Measurements from ENCODE around the gene CYP17A1.

The CYP17A1 gene

DNA sequence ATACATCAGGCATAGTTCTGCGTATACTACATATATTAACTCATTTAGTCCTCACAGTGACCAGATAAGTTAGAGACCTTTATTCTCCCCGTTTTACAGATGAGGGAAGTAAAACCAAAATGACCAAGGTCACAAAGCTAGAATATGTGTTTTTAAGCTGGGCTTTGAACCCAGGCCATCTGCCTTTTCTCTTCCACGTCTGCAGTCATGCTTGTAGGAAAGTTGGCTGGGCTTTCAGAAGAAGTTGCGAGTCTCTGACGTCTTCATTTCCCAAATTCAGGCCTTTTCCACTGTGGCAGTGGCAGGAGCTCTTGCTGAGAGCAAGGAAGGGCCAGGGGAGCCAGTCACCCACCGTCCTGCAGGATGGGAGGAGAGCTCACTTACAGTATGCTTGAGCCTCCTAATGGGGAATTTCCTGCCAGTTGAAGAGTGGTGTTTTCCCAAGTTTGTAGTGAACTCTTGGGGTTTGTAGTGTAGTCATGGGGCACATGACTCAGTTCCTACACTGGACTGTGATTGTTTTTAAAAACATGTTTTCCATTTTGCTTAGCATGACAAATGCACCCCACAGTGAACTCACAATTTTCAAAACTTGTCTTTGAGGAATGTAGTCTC is 34.2 kb downstream of the CYP17A1 start:
- DNase-seq: no peak

DNA sequence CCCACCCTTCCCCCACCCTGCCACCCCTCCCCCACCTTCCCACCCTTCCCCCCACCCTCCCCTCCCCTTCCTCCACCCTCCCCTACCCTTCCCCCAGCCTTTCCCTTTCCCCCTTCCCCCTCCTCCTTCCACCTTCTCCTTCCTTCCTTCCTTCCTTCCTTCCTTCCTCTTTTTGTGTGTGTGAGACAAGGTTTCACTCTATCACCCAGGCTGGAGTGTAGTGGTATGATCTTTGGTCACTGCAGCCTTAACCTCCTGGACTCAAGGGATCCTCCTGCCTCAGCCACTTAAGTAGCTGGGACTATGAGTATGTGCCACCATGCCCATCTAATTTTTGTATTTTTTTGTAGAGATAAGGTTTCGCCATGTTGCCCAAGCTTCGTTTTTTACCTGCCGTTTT is 35.2 kb downstream of the CYP17A1 start:
- DNase-seq: no peak

DNA sequence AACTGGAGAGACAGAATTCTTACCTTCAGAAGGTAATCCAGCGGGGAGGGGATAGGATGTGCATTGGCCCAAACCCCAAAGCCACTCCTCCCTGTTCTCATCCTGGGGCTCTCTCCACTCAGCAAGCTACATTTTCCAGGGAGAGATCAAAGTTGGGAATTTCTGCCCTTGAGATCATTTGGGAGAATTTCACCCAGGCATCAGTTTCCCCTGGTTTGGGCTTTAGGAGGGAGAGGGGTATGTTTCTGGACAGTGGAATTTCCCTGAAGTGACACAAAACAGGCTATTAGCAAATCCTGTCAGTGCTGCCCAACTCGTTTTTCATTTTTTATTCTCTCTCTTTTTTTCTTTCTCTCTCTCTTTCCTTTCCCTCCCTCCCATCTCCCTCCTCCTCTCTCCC is 35.7 kb downstream of the CYP17A1 start:
- DNase-seq: no peak

DNA sequence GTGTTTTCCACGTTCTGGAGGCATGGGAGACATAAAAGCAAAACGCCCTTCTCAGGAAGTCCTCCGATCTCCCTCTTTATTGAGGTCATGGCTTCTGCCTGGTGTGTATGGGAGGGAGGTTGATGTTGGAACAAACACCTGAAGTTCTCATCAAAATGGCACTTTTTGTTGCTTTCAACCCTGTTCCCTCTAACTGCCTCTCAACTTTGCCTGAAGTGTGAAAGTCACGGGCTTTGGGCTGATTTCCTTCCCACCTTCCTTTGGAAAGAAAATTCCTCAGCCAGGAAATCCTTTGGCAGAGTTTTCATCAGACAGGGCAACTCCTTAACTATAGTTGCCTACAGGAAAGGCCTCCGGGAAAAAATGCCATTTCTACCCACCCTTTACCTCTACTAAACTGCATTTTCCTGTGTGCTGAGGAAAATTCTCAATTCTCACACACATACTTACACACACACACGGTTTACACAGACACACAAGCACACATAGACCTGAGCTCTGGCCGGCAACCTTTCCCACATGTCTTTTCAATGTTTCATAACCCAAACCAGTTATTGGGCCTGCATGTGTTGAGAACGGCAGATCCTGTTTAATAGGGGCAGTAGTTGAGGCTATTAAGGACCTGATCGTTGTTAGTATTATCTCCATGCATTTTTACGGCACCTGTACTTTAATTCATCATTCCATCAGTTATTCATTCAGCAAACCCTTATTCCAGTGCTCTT is 36.4 kb downstream of the CYP17A1 start:
- no peak for DNase-seq

DNA sequence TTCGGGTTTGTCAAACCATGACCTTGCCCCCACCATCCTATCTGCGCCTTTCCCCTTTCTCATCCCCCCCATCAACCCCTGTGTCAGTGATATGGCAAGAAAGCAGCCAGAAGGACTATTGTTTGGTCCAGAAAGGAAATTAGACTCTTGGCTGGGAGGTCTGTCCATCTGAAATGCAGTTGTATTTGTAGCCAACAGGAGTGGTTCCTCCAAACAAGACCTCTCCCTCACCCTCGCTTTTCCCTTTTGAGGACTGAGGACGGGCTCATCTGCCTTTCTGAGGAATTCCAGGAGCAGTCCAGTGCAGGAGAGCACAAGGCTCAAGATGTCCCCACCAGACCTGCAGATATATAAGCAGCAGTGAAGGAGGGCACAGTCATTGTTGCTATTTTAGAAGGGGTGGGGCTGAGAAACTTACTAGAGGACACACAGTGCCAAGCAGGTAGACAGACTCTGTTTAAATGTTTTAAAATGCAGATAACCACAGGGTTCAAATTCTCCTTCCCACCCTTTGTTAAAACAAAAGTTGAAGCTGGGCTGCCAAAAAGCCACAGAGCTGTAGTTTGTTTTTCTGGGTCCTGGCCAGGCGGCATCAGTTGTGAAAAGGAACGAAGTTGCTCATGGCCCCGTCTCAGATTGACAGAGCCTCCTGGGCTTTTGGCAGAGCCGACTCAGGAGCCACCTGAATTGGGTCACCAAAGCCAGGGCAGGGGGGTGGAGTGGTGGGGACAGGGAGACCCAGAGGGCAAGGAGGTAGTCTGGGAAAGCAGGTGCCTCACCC is 37.3 kb downstream of the CYP17A1 start:
- DNase-seq: no peak

DNA sequence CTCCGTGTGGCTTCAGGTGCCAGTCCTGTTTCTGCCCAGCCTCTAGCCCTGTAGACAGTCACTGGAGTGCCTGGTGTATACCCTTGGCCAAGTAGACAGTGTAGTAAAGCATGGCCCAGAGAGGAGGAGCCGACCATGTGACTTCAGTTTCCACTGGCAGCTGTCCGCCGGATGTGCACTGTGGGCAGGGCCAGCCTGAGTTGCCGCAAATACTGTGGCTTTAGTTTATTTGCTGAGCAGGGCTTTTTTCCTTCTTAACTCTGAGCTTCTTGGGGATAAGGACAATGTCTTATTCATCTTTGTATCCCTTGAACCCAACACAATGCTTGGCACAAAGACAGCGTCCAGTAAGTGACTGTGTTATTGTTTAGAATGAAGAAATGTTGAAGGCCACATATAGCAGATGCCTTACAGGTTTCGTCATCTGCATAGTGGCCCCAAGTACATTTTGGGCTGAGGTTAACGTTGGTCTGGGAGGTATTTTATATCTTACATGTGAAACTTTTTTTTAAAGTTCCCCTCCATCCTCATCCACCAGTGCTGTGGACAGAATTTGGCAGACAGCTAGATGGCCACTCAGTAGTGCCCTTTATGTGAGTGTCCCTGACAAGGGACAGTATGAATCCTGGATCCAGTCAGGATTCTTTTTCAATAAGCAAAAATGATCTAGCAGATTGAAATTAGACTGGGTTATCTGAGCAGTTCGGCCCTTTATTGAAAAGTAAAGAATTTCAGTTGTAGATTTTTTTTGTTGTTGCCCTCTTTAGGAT is 40.6 kb downstream of the CYP17A1 start:
- DNase-seq: peak; percentile 93

DNA sequence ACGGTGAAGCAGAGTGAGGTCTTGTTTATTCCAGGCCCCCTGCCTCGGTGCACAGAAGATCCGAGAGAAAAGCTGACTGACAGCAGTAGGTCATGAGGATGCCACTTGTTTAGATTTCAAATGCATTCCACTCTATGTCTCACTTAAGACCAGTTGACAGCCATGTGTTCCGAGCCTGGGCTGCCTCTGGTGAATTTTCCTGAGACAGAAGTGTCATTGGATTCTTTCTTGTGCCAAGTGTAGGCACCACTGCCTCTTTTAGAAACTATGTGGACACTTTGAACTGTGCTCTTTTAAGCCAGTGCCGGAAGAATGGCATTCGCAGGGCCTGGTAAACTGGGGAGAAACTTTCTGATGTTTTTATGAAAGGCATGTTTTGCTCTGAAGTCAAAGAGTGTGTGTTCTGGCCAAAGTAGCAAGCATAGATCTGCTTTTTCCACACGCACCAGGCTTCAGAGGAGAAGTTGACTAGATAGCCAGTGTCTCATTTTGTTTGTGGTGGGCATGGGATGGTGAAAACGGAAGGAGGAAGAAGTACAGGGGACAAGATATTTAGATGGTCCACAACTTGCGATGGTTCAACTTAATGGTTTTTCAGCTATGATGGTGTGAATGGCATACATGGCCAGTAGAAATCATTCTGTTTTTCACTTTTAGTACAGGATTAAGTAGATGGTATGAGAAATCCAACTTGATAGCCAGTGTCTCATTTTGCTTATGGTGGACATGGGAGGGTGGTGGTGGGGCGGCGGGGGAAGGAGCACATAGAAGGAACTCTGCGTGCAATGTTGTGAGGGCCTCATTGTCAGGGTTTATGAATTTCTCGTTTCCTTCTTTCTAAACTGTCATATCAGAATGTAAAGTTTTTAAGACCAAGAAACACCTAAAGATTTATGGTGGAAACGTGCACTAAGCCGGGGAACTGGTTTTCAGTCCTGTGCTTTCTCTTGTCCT is 41.5 kb downstream of the CYP17A1 start:
- peak; percentile 38 for DNase-seq

DNA sequence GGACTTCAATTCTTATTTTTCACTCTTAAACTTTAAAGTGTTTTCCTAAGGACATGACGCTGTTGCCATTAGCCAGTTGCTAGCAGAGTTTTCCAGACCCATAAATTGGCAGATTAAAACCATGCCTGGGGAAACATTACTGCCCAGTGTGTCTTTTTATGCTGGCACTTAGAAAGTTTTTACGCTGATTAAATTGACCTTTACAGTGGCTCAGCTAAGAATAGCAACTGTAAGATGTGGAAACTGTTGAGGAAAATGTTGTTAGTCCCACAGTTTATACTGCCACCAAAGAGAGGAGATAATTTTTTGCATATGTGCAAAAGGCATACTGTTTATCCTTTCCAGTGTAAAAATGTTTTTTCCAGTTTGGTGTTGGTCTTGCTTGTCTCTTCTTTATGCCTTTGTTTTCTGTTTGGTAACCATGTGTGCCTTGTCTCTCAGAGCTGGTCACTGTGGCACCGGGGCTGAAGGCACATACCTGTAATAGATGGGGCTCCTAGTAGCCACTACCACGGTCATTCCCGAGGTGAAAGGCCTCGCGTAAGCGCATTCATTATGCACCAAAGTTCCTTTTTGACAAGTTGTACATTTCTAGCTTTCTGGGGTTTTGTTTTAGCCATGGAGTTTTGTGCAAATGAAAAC is 45.3 kb downstream of the CYP17A1 start:
- DNase-seq: no peak

DNA sequence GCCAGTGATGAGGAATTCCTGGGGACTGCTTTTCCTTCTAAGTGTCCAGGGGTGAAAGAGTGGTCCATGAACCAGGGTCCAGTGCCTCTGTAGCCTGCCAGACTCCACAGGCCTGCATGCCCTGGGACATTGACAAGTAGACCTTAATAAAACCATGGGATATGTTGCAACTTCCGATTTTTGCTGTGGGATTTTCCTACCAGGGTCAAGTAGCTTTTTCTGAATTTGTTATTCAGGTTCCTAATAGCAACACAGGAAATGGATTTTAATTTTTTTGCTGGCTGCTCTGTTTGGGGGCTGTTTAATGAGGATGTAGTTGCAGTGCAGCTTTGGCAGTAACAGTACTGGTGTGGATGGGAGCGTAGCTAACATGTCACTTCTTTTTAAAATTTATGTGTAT is 51.4 kb downstream of the CYP17A1 start:
- peak; percentile 83 for DNase-seq

DNA sequence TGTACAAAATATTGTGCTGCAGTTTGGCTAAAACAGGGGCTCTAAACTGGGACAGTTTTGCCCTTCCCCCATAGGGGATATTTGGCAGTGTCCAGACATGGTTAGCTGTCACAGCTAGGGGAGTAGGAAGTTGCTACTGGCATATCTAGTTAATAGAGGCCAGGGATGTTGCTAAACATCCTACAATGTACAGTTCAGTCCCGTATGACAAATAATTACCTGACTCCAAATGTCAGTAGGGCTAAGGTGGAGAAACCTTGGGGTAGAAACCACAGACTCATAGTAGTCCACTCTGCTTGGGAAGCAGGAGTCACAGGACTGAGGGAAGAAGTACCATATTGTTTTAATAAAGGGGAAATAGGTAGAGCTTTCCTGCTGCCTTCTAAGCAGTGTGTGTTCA is 53.6 kb downstream of the CYP17A1 start:
- peak; percentile 15 for DNase-seq

DNA sequence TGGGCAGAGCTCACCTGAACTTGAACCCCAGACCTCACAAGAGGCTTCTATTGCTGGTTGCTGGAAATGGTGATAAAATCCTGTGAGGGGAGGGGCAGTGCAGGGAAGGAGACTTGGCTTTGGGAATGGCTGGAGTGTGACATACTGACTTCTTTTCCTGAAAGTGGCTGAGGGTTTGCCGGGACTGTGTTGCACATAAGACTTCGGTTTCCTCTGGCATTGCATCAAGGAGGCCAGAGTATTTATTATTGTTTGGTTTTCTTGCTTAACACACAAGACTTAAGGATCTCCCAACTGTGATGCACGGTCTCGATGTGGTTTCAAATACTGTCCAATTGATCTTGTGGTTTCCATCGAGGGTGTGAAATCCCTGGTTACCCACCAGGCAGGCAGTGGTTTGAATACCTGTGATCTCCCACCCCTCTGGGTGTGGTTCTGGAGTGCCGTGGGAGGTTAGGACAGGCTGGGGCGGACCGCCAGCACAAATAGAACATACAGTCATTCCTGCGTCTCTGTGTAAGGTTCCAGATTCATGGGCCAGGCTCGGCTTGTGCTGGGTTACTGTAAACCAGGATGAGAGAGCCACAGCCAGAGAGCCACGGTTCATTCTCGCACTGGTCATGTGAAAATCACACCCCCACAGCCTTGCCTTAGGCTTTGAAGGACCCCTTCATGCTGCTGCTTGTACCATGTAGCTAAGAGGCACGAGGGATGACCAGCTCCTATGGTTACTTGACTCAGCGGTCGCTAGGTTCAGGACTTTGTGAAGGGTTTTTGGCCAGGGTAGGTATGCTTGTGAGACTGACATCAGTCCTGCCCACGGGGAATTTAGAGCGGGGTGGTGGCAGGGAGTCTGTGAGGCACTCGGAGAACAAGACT is 54.3 kb downstream of the CYP17A1 start:
- DNase-seq: peak; percentile 18

DNA sequence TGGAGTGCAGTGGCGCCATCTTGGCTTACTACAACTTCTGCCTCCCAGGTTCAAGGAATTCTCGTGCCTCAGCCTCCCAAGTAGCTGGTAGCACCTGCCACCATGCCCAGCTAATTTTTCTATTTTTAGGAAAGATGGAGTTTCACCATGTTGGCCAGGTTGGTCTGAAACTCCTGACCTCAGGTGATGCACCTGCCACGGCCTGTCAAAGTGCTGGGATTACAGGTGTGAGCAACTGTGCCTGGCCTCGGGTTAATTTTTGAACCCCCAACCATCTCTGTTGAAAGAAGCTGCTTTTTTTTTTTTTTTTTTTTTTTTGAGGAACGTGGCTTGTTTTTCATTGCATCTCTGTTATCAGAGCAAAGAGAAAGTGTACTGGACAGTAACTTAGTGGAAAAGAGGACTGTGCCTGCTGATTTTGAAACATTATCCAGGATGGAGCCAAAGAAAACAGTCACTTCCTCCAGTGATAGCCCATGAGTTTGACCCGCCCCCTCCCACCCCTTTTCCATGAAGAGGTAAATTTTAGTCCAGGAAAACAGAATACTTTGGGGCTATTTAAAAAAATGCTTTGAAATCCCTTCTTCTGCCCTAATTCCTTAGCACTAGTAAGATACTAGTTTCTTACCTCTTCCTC is 55.2 kb downstream of the CYP17A1 start:
- DNase-seq: no peak

DNA sequence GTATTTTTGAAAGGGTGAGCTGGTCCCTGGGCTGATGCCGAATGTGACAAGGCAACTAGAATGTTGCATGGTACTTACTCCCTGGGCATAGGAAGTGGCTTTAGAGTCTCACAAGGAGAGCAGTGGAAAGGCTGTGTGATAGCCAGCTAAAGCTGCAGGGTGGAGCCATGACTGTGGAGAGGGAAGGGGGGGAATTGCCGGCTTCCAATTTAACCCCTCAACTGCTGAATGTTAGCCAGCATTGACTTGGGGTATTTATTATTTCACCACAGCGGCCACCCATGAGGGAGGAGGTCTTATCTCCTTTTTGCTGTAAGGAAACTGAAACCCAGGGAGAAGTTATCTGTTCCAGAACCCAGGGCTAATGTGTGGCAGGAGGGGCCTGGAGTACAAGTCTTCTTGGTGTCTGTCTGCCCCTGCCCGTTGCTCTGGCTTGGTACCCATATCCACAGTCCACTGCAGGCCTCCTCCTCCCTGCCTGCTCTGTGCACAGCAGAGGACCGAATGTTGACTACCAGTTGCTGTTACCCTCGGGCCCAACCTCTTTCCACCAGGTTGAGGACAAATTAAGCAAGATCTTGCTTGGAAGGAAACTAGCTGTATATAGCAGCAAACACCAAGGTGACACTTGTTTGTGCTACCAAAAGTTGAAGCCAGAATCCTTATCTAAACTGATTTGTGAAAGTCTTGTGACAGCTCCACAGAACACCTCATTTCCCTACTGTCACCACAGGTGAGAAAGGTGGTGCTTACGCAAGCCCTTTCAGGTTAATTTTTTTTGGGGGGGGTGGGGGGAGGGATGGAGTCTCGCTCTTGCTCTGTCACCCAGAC is 55.9 kb downstream of the CYP17A1 start:
- no peak for DNase-seq
